Measurements from ENCODE around the gene TMEM45B.

DNA sequence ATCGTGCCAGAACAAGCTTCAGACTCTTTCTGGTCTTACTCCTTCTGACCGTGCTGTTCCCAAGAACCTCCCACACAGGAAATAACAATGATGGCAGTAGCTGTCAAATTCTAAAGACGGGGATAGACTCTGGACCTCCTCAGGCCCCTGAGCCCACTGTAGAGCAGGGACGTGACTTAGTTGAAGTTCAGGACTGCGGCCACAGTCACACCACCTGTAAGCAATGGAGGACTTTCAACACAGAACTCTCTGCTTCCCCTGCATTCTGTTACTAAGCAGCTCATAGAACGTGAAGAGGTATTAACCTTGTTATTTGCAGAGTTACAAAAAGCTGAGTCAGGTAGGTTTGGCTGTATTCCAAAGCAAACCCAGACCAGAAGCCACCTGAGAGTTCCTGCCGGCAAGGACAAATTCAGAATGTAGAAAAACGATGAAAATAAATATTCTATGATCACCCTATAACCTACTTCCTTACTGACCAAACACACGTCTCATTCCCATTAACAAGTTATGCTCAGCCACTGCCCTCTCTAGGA, 12.7 kb downstream of the TMEM45B start:
- no peak for TF ChIP-seq POLR2A (IDR thresholded peaks at IDR 0.05)
- TF ChIP-seq, protein P1, sequence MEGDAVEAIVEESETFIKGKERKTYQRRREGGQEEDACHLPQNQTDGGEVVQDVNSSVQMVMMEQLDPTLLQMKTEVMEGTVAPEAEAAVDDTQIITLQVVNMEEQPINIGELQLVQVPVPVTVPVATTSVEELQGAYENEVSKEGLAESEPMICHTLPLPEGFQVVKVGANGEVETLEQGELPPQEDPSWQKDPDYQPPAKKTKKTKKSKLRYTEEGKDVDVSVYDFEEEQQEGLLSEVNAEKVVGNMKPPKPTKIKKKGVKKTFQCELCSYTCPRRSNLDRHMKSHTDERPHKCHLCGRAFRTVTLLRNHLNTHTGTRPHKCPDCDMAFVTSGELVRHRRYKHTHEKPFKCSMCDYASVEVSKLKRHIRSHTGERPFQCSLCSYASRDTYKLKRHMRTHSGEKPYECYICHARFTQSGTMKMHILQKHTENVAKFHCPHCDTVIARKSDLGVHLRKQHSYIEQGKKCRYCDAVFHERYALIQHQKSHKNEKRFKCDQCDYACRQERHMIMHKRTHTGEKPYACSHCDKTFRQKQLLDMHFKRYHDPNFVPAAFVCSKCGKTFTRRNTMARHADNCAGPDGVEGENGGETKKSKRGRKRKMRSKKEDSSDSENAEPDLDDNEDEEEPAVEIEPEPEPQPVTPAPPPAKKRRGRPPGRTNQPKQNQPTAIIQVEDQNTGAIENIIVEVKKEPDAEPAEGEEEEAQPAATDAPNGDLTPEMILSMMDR (IDR thresholded peaks at IDR 0.05) = no peak
- TF ChIP-seq POLR2AphosphoS5 (IDR thresholded peaks at IDR 0.05; ENCODE audit: insufficient read depth in 1 of 2, low read depth in 1 of 2) = no peak
